Measurements from ENCODE around the gene NAPEPLD. TPM values are rescaled to one million over a fixed set of nuclear protein-coding genes. Genes with fewer than 3 reads are reported as not detected.
A peak's percentile ranks its signal among the peaks of the same experiment; 100 is the strongest.

The NAPEPLD gene
- total RNA-seq, 4 donors from 2014 or later: 20.3 to 46.7 (median 34.4) TPM

GRCh38 chr7:103076764-103077163 is 72.1 kb downstream of the NAPEPLD start:
- no peak overlapping the region for H3K4me3 ChIP-seq (replicated peaks in 1 of 3)
- intact Hi-C loops (cut with DNase I): no loop called here

GRCh38 chr7:103075337-103075918 is 73.5 kb downstream of the NAPEPLD start:
- Histone ChIP-seq H3K4me3 (replicated peaks in 1 of 3) (peak overlapping the region; percentile 51 to 99 (median 95)), H3K4me1 (peaks cover 6 to 17% of the 10 kb centered on the region in 2 donors), H3K27me3 (no peaks in the 10 kb centered on the region), H3K9me3 (no peaks in the 10 kb centered on the region), H3K27ac (peak overlapping the region; percentile 81 to 94 (median 93)), H3K36me3 (no peaks in the 10 kb centered on the region)
- TF ChIP-seq CTCF (IDR thresholded peaks at IDR 0.05) (no peak), POLR2A (IDR thresholded peaks at IDR 0.05) (no peak)
- intact Hi-C loops (cut with DNase I): no loop called here
- peak; percentile 63 to 79 for DNase-seq
- WGBS, 2 donors: 1% methylated on average over 30 to 34 of the region's 36 CpGs

More at GRCh38 chr7:103076764-103077163, 72.1 kb downstream of the NAPEPLD start:
- TF ChIP-seq CTCF (IDR thresholded peaks at IDR 0.05) (no peak), POLR2A (IDR thresholded peaks at IDR 0.05) (no peak)
- H3K4me1 ChIP-seq: peaks cover 6 to 17% of the 10 kb centered on the region in 2 donors
- no peaks in the 10 kb centered on the region for H3K27me3 ChIP-seq
- no peak overlapping the region for H3K27ac ChIP-seq
- no peaks in the 10 kb centered on the region for H3K36me3 ChIP-seq
- no peak for DNase-seq
- 97 to 98% methylated on average over 7 of the region's 7 CpGs for WGBS, 2 donors
- no peaks in the 10 kb centered on the region for H3K9me3 ChIP-seq

- Histone ChIP-seq H3K4me1 (peaks cover 6 to 17% of the 10 kb centered on the region in 2 donors), H3K27ac (peak within 1 kb of the TSS; percentile 81 to 94 (median 93)), H3K27me3 (no peaks in the 10 kb centered on the region), H3K36me3 (no peaks in the 10 kb centered on the region), H3K4me3 (replicated peaks in 1 of 3) (peak within 1 kb of the TSS; percentile 51 to 99 (median 95)), H3K9me3 (no peaks in the 10 kb centered on the region)
- peak; percentile 91 to 94 for DNase-seq
- intact Hi-C loops (cut with DNase I): no loop called here
- TF ChIP-seq POLR2A (IDR thresholded peaks at IDR 0.05): peak; percentile 35 to 88
- TF ChIP-seq CTCF (IDR thresholded peaks at IDR 0.05): peak in 2 of 6 experiments; percentile 24 to 29
- 1 to 2% methylated on average over 18 to 21 of the region's 83 CpGs for whole genome bisulfite sequencing, 2 donors
Observed at GRCh38 chr7:103074519-103075336, 74.2 kb downstream of the NAPEPLD start, which contains the start of the genes ARMC10 and FBXL13. TSS of gene ARMC10 (plus strand) at chr7:103075140. CDS start at chr7:103075273, 133 bp downstream. TSS of gene FBXL13 (minus strand) at chr7:103074796.

- peak in 1 of 2 donors; percentile 8 for DNase-seq
- WGBS, 2 donors: 8 to 12% methylated on average over 6 of the region's 6 CpGs
- H3K4me1 ChIP-seq: peaks cover 6 to 17% of the 10 kb centered on the region in 2 donors
- H3K9me3 ChIP-seq: no peaks in the 10 kb centered on the region
- TF ChIP-seq CTCF (IDR thresholded peaks at IDR 0.05): no peak
- no peak for TF ChIP-seq POLR2A (IDR thresholded peaks at IDR 0.05)
- H3K36me3 ChIP-seq: no peaks in the 10 kb centered on the region
- intact Hi-C loops (cut with DNase I): no loop called here
- H3K4me3 ChIP-seq (replicated peaks in 1 of 3): peak overlapping the region; percentile 51 to 99 (median 95)
- no peaks in the 10 kb centered on the region for H3K27me3 ChIP-seq
- peak overlapping the region; percentile 81 to 94 (median 93) for H3K27ac ChIP-seq
Observed at GRCh38 chr7:103073989-103074518, 74.8 kb downstream of the NAPEPLD start.
